ENCODE results near the gene SCN5A.

Gene SCN5A

DNA sequence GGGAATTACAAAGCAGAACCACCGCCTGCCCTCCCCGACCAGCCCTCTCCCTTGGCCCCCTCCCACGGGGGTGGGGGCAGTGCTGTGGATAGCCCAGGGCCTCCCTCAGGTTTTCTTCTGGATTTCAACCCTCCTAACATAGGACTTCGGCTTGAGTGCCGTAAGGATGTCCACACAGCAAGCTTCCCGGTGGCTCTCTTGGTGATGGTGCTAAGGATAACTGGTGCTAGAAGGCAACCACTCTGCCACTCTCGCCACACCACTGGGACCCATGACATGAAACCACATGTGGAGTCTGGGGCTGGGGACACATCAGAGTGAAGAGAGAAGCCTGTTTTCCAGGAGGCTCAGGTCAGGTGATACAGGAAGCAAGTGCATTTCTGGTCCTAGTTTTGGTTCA is 35.4 kb downstream of the SCN5A start:
- H2BK15ac ChIP-seq (ENCODE audit: low read depth, poor library complexity, severe bottlenecking): no peak overlapping the region
- H3K27me3 ChIP-seq (ENCODE audit: control insufficient read depth in 1 of 2, insufficient read depth in 1 of 2, low read length in 2 of 2): peaks cover 25 to 46% of the 10 kb centered on the region in 2 experiments
- no peak overlapping the region for H3K27ac ChIP-seq (ENCODE audit: low read length, poor library complexity, severe bottlenecking)
- 76% methylated on average over 7 of the region's 7 CpGs for WGBS
- H3K23ac ChIP-seq (ENCODE audit: low read length in 2 of 2): no peak overlapping the region
- no peak overlapping the region for H2BK12ac ChIP-seq (ENCODE audit: low read length in 2 of 2)
- H3K9me3 ChIP-seq (ENCODE audit: control insufficient read depth, low read length): no peaks in the 10 kb centered on the region
- H3K36me3 ChIP-seq (ENCODE audit: control insufficient read depth in 1 of 2, insufficient read depth in 2 of 2, low read depth in 1 of 2, low read length in 2 of 2): no peaks in the 10 kb centered on the region
- no peaks in the 10 kb centered on the region for H3K79me1 ChIP-seq (replicated peaks; ENCODE audit: low read length, poor library complexity, severe bottlenecking)
- no peak overlapping the region for H3K4ac ChIP-seq (ENCODE audit: low read depth in 1 of 2, low read length in 2 of 2)
- H2BK120ac ChIP-seq (ENCODE audit: low read depth, low read length): no peak overlapping the region
- H4K8ac ChIP-seq (ENCODE audit: low read length): no peak overlapping the region
- DNase-seq: no peak
- H3K4me2 ChIP-seq (ENCODE audit: low read length, poor library complexity, severe bottlenecking): no peak overlapping the region
- H2AFZ ChIP-seq (ENCODE audit: low read depth, low read length): no peak overlapping the region
- H3K18ac ChIP-seq (ENCODE audit: low read depth in 1 of 2, low read length in 2 of 2): no peak overlapping the region
- no peak overlapping the region for H2AK5ac ChIP-seq (ENCODE audit: low read length, severe bottlenecking)
- no peak overlapping the region for H3K9ac ChIP-seq (ENCODE audit: low read length)
- no peak overlapping the region for H4K91ac ChIP-seq (ENCODE audit: low read length)
- no peaks in the 10 kb centered on the region for H3K4me1 ChIP-seq (ENCODE audit: control insufficient read depth, insufficient read depth, low read depth, low read length)
- no peak overlapping the region for H3K4me3 ChIP-seq (ENCODE audit: insufficient read depth in 1 of 2, low read depth in 1 of 2, low read length in 2 of 2)
- no peak overlapping the region for H3K14ac ChIP-seq (ENCODE audit: low read length in 2 of 2)
- no peak overlapping the region for H2BK5ac ChIP-seq (ENCODE audit: low read depth, low read length, poor library complexity, severe bottlenecking)

DNA sequence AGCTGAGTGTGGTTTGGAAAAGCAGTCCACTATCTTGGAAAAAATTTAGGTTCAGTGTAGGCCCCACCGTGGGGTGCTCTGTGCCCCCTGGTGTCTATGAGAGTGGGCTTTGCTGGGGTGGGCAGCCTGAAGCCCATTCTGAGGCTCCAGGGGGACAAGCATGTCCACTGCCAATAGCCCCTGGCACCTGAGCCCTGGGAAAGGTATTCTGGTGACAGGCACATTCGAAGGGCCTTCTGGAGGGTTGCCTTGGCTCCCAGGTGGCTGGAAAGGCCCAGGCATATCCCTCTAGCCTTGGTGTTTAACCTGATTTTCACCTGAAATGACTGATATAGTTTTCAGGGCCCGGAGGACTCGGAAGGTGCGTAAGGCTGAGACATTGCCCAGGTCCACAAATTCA is 36.1 kb downstream of the SCN5A start:
- DNase-seq: no peak
- Histone ChIP-seq H3K36me3 (ENCODE audit: control insufficient read depth in 1 of 2, insufficient read depth in 2 of 2, low read depth in 1 of 2, low read length in 2 of 2) (no peaks in the 10 kb centered on the region), H2BK12ac (ENCODE audit: low read length in 2 of 2) (no peak overlapping the region), H3K27me3 (ENCODE audit: control insufficient read depth in 1 of 2, insufficient read depth in 1 of 2, low read length in 2 of 2) (peaks cover 22 to 42% of the 10 kb centered on the region in 2 experiments), H2BK120ac (ENCODE audit: low read depth, low read length) (no peak overlapping the region), H3K4ac (ENCODE audit: low read depth in 1 of 2, low read length in 2 of 2) (no peak overlapping the region), H2BK15ac (ENCODE audit: low read depth, poor library complexity, severe bottlenecking) (no peak overlapping the region), H3K14ac (ENCODE audit: low read length in 2 of 2) (no peak overlapping the region), H4K91ac (ENCODE audit: low read length) (no peak overlapping the region), H2AFZ (ENCODE audit: low read depth, low read length) (no peak overlapping the region), H3K18ac (ENCODE audit: low read depth in 1 of 2, low read length in 2 of 2) (no peak overlapping the region), H3K27ac (ENCODE audit: low read length, poor library complexity, severe bottlenecking) (no peak overlapping the region), H3K4me2 (ENCODE audit: low read length, poor library complexity, severe bottlenecking) (no peak overlapping the region), H2BK5ac (ENCODE audit: low read depth, low read length, poor library complexity, severe bottlenecking) (no peak overlapping the region), H3K4me3 (ENCODE audit: insufficient read depth in 1 of 2, low read depth in 1 of 2, low read length in 2 of 2) (no peak overlapping the region), H3K9ac (ENCODE audit: low read length) (no peak overlapping the region), H4K8ac (ENCODE audit: low read length) (no peak overlapping the region), H3K9me3 (ENCODE audit: control insufficient read depth, low read length) (no peaks in the 10 kb centered on the region), H2AK5ac (ENCODE audit: low read length, severe bottlenecking) (no peak overlapping the region), H3K79me1 (replicated peaks; ENCODE audit: low read length, poor library complexity, severe bottlenecking) (no peaks in the 10 kb centered on the region), H3K23ac (ENCODE audit: low read length in 2 of 2) (no peak overlapping the region), H3K4me1 (ENCODE audit: control insufficient read depth, insufficient read depth, low read depth, low read length) (no peaks in the 10 kb centered on the region)
- WGBS: 86% methylated on average over 5 of the region's 5 CpGs

DNA sequence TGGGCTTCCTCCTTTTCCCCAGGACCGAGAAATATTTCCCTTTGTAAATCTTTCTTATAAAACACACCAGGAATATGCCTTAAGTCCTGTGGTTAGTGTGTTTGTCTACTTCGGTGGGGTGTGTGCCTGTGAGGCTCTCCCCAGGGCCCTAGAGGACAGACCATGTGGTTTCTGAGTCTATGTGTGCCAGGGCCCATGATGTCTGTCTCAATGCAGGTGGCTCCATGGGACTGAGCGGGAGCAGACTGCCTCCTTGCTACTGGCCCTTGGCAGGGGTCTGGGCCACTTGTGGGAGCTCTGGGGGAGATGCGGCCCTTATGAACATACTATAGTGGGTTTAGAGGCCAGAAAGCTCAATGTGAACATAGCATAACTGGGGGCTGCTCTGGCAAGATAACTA is 37.6 kb downstream of the SCN5A start:
- WGBS: 94% methylated on average over 3 of the region's 4 CpGs

DNA sequence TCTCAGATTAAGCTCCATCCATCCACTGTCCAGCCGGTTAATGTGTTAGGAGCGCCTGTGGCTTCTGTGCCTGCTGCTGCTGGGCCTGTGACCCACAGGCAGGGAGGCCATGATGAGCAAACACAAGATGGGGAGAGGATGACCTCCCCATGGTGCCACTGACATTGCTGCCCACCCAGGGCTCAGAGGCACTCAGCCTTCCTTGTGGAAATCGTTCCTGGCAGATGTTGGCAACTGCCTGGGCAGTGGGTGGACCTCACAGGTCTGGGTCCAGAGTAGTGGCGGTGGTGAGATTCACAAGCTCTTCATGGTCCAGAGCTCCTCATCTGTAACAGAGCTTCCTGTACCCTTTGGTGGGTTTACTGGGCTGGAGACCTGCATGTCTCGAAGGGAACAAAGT is 38.6 kb downstream of the SCN5A start:
- no peaks in the 10 kb centered on the region for H3K4me1 ChIP-seq (ENCODE audit: control insufficient read depth, insufficient read depth, low read depth, low read length)
- peaks cover 2 to 25% of the 10 kb centered on the region in 2 experiments for H3K27me3 ChIP-seq (ENCODE audit: control insufficient read depth in 1 of 2, insufficient read depth in 1 of 2, low read length in 2 of 2)
- no peak overlapping the region for H2BK15ac ChIP-seq (ENCODE audit: low read depth, poor library complexity, severe bottlenecking)
- H2BK5ac ChIP-seq (ENCODE audit: low read depth, low read length, poor library complexity, severe bottlenecking): no peak overlapping the region
- no peak overlapping the region for H2BK12ac ChIP-seq (ENCODE audit: low read length in 2 of 2)
- H3K9me3 ChIP-seq (ENCODE audit: control insufficient read depth, low read length): no peaks in the 10 kb centered on the region
- no peak overlapping the region for H3K4ac ChIP-seq (ENCODE audit: low read depth in 1 of 2, low read length in 2 of 2)
- H3K18ac ChIP-seq (ENCODE audit: low read depth in 1 of 2, low read length in 2 of 2): no peak overlapping the region
- no peak overlapping the region for H2AFZ ChIP-seq (ENCODE audit: low read depth, low read length)
- no peak overlapping the region for H3K14ac ChIP-seq (ENCODE audit: low read length in 2 of 2)
- no peak overlapping the region for H3K4me3 ChIP-seq (ENCODE audit: insufficient read depth in 1 of 2, low read depth in 1 of 2, low read length in 2 of 2)
- H2AK5ac ChIP-seq (ENCODE audit: low read length, severe bottlenecking): no peak overlapping the region
- H2BK120ac ChIP-seq (ENCODE audit: low read depth, low read length): no peak overlapping the region
- H3K9ac ChIP-seq (ENCODE audit: low read length): no peak overlapping the region
- no peak overlapping the region for H4K91ac ChIP-seq (ENCODE audit: low read length)
- no peak overlapping the region for H3K27ac ChIP-seq (ENCODE audit: low read length, poor library complexity, severe bottlenecking)
- no peak overlapping the region for H3K23ac ChIP-seq (ENCODE audit: low read length in 2 of 2)
- H3K4me2 ChIP-seq (ENCODE audit: low read length, poor library complexity, severe bottlenecking): no peak overlapping the region
- 85% methylated on average over 5 of the region's 5 CpGs for WGBS
- H3K79me1 ChIP-seq (replicated peaks; ENCODE audit: low read length, poor library complexity, severe bottlenecking): no peaks in the 10 kb centered on the region
- no peak for DNase-seq
- H4K8ac ChIP-seq (ENCODE audit: low read length): no peak overlapping the region
- no peaks in the 10 kb centered on the region for H3K36me3 ChIP-seq (ENCODE audit: control insufficient read depth in 1 of 2, insufficient read depth in 2 of 2, low read depth in 1 of 2, low read length in 2 of 2)

More for the DNA sequence above, 37.6 kb downstream of the SCN5A start:
- Histone ChIP-seq H3K36me3 (ENCODE audit: control insufficient read depth in 1 of 2, insufficient read depth in 2 of 2, low read depth in 1 of 2, low read length in 2 of 2) (no peaks in the 10 kb centered on the region), H3K4me1 (ENCODE audit: control insufficient read depth, insufficient read depth, low read depth, low read length) (no peaks in the 10 kb centered on the region), H3K18ac (ENCODE audit: low read depth in 1 of 2, low read length in 2 of 2) (no peak overlapping the region), H3K9me3 (ENCODE audit: control insufficient read depth, low read length) (no peaks in the 10 kb centered on the region), H2AFZ (ENCODE audit: low read depth, low read length) (no peak overlapping the region), H4K91ac (ENCODE audit: low read length) (no peak overlapping the region), H3K4me3 (ENCODE audit: insufficient read depth in 1 of 2, low read depth in 1 of 2, low read length in 2 of 2) (no peak overlapping the region), H2BK15ac (ENCODE audit: low read depth, poor library complexity, severe bottlenecking) (no peak overlapping the region), H2BK120ac (ENCODE audit: low read depth, low read length) (no peak overlapping the region), H3K4ac (ENCODE audit: low read depth in 1 of 2, low read length in 2 of 2) (no peak overlapping the region), H3K14ac (ENCODE audit: low read length in 2 of 2) (no peak overlapping the region), H2AK5ac (ENCODE audit: low read length, severe bottlenecking) (no peak overlapping the region), H2BK5ac (ENCODE audit: low read depth, low read length, poor library complexity, severe bottlenecking) (no peak overlapping the region), H3K9ac (ENCODE audit: low read length) (no peak overlapping the region), H3K27me3 (ENCODE audit: control insufficient read depth in 1 of 2, insufficient read depth in 1 of 2, low read length in 2 of 2) (peaks cover 9 to 31% of the 10 kb centered on the region in 2 experiments), H3K4me2 (ENCODE audit: low read length, poor library complexity, severe bottlenecking) (no peak overlapping the region), H3K79me1 (replicated peaks; ENCODE audit: low read length, poor library complexity, severe bottlenecking) (no peaks in the 10 kb centered on the region), H2BK12ac (ENCODE audit: low read length in 2 of 2) (no peak overlapping the region), H3K23ac (ENCODE audit: low read length in 2 of 2) (no peak overlapping the region), H4K8ac (ENCODE audit: low read length) (no peak overlapping the region), H3K27ac (ENCODE audit: low read length, poor library complexity, severe bottlenecking) (no peak overlapping the region)
- DNase-seq: no peak
